Left kidney (tissue), 2 donors: ENCODE results near the gene TSFM. TPM values are rescaled to one million over a fixed set of nuclear protein-coding genes. Genes with fewer than 3 reads are reported as not detected.

Experiments used
- DNase-seq: peaks from one replicate; pipeline ENCODE4 v3.0.0-alpha.2; 2013
- polyA plus RNA-seq: library from polyadenylated mRNA; unstranded; fragments of 120-200 nt; gene quantifications from one replicate; pipeline ENCODE4 v1.2.1, GENCODE V29; 2013; ENCODE audit not compliant: insufficient read length

TSFM gene
- polyA plus RNA-seq, 1 donor = 46.3 TPM

DNA sequence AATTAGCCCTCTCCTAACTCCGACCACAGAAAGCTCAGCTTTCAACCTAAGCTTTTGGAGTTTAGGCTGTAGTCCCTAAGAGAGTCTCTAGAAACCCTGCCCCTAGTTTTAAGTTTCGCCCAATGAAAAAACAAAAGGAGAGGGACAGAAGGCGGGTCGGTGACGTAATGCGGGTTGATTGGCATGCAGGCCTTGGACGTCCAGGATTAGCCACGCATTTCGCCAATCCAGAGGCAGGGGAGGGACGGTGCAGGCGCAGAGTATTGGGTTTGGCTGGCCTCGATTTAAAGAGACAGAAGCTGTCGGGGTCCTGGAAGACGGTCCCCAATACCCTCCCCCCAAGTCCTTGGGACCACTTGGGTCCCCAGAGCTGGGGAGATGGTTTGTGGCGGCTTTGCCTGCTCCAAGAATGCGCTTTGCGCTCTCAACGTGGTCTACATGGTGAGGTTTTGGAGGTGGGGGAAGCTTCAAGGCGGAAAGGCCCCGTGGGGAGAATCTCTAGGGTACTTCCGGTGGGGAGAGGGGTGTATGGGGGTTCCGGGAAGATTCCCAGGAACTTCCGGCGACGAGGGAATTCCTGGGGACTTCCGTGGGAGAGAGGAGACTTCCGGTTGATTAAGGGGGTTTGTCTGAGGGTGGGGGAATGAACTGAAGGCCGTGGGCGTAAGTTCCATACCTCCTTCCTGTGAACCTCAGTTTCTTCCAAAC is 37.7 kb upstream of the TSFM start, which contains the start of gene TSPAN31:
TSS of gene TSPAN31 (plus strand) at position 263 of the 708 bp plus-strand sequence. CDS start at position 379, 116 bp downstream.
- DNase-seq = peak; percentile 98

DNA sequence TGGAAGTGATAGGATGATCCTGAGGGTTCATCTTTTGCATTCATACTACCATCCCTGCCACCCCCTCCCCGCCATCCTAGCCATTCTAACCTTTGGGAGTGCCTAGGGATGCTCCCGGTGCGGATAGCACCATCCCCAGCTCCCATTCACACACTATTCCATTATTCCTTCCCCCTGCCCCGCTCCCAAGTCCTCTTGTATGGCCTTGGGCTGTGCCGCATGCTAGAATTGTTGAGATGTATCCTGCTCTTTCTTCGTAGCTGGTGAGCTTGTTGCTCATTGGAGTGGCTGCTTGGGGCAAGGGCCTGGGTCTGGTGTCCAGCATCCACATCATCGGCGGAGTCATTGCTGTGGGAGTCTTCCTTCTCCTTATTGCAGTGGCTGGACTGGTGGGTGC is 37.1 kb upstream of the TSFM start:
- no peak for DNase-seq

DNA sequence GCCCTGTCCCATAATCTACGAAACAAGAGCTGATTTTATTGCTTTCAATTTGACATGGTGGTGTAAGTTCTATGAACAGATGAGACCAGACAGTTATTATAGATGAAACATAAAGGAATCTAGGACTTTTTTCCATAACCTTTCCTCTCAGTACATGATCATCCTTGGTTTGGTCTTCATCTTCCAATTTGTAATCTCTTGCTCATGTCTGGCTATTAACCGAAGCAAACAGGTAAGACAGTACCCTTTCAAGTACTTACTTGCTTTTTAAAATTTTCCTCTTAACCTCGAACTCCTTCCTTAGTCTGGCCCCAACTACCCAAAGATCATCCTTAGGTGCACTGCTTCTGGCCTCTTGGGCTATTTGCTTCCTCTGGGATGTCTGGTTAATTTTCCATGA is 36.6 kb upstream of the TSFM start:
- no peak for DNase-seq

DNA sequence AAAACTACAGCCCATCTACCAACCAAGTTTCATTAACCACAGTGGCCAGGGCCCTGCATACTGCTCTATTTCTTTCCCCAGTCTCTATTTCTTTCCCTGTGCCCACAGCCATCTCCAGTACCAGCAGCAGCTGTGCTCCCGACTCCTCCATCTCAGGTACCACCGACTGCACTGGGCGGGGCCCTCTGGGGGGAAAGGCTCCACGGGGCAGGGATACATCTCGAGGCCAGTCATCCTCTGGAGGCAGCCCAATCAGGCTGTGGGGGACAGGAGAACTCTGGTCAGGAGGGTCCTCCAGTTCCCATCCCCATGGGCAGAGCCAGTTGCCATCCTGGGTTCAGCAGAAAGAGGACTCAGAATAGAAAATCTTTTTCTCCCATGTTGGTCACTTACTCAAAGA is 33.5 kb upstream of the TSFM start:
- DNase-seq = no peak

DNA sequence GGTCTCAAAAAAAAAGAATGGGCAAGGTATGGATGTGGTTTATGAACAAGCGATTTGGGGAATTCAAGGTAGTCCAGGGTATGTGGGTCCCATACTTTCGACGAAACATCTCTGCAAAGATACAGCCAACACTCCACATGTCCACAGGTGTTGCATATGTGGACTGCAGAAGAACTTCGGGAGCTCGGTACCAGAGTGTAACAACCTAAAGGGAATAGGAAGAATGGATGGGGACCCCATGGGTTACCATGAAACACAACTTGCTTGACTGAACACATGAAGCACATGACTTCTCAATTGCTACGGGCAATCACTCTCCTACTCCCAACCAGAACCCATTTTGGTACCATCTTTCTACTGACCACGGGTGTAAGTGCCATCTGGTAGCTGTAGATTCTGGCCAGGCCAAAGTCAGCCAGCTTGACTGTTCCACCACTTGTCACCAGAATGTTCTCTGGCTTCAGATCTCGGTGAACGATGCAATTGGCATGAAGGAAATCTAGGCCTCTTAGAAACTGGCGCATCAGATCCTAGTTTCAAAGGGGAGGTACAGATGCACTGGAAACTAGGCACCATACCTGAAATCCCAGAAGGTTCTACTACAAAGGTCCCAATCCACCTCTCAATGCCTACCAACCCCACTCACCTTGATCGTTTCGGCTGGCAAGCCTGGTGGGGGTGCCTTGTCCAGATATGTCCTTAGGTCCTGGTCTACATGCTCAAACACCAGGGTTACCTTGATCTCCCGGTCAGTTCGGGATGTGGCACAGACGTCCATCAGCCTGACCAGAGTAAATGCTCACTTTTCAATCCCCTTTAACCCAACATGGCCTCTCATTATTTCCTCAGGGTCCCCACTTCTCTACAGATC is 31.8 kb upstream of the TSFM start:
- DNase-seq = no peak

DNA sequence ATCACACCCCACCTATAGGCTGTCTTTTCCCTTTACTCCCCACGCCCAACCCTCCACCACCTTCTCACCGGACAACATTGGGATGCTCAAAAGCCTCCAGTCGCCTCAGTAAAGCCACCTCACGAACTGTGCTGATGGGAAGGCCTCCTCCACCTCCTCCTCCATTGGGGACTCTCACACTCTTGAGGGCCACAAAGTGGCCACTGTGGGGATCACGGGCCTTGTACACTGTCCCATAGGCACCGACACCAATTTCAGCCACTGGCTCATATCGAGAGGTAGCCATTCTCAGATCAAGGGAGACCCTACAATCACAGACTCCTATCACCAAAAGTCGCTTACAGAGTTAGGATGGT is 31.2 kb upstream of the TSFM start:
- DNase-seq = no peak

DNA sequence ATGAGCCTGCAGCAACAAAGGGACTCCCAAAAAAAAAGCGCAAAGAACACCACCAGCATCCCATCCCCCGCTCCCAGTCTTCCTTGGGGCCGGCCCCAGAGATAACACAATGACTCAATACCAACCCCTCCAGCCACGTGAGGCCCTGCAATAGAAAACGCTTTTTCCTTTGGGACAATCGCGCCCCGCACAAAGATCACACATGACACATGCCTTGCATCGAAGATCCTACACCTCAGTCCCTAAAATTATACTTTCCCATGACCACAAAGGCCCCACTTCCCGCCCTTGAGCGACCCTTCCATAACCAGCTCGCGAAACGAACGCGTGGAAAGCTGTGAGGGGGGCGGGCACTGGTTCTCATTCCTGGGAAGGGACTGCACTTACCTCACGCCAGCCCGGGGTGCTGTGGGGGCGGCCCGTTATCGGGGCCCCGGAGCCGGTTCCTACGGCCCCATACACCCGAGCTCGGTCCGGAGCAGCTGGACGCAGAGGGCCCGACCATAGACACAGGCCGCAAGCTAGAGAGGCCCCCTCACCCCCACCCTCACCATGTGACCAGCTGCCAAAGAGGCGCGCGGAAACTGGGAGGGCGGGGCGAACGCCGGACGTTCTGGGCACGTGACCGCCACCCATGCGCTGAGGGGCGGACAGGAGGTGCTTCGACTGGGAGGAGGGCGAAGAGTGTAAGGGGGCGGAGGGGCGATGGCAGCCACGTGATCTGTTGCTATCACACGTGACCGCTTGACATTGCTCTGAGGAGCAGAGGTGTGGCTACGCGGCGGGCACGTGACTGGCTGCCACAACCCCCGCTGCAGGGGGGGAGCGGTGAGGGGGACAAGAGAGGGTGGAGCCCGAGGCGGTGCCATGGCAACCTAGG is 30.6 kb upstream of the TSFM start, which contains the start of gene CDK4:
TSS of gene CDK4 (minus strand) at position 523 of the 880 bp plus-strand sequence. CDS start 593 bp downstream, outside the sequence.
- DNase-seq = peak; percentile 98

DNA sequence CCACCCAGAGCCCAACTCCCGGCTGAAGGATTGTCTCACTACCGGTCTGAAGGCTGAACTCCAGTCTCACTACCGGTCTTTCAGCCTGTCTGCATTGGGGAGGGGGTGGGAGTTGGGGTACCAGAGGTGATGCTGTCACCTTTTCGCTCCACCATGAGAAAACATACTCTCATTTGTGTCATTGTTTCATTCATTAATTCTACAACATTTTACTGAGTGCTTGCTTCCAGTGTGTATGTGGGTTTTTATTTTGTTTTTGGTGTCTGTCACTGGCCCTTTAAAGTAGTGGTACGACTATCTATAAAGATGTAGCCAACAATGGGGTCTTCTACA is 30.0 kb upstream of the TSFM start:
- no peak for DNase-seq

DNA sequence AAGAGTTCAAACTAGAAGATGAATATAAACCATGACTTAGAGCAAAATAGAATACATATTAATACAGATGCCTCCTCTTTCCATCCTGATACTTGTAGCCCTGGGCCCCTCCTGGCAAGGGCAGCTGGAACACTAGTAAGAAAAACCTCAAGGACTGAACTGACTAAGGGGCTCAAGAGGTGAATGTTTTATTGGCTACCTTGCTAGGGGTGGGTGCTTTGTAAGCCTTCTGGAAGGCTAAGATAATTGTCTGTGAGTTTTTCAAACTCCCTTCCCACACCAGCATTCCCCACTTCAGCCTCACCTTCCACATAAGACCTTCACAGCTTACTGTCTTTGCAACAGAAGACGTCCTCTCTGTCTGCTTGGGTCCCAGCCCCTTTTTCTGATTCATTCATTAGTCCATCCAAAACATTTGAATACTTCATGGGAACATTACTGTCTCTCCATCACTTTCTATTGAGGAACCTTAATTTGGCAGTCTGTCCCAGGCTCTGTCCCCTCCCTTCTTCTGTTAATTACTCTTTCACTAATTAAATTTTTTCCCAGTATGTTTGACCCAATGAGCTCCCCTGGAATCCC is 28.7 kb upstream of the TSFM start:
- no peak for DNase-seq

DNA sequence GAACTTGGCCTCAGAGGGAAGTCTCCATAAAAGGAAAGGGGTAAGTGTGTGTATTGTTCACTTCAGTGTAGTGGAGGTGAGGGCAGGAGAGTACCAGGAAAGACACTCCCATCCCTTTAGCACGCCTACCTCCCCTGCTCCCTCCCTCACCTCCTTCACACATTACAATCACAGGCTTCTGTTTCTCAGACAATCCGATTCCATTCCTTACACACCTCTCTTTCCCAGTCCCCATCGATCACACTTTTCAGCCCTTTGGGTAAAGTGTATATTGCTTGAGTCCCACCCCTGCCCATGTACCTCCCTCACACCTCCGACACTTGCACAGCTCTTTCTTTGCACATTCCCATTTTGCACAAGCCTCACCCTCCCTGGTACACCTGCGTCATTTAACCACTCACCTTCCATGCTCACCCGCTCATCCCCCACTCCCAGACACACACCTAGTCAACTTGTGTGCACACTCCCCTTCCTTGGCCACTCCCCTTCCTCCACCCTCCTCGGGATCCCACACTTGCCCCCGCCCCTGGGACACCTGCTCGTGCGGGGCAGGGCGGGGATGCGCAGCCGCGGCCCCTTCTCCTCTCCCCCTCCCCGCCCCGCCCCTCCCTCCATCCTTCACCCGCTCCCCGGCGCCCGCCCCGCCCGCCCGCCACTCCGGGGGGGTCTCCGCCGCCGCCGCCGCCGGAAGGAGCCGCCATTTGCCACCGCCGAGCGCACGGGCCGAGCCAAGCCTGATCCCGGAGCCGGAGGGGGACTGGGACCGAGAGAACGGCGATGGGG is 28.0 kb upstream of the TSFM start, which contains the start of gene MARCHF9:
TSS of gene MARCHF9 (plus strand) at position 693 of the 783 bp plus-strand sequence. CDS start 426 bp downstream, outside the sequence.
- no peak for DNase-seq

DNA sequence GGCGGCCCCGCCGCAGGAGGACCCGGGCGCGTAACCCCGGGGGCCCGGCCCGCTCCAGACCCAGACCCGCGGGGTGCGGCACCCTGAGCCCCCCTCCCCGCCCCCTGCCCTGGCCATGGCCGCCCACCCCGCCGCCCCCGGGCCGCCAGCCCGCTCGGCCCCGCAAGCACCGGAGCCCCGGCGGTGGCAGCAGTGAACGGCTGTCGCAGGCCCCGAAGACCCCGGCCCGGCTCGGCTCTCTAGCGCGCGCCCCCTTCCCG is 27.5 kb upstream of the TSFM start:
- no peak for DNase-seq

DNA sequence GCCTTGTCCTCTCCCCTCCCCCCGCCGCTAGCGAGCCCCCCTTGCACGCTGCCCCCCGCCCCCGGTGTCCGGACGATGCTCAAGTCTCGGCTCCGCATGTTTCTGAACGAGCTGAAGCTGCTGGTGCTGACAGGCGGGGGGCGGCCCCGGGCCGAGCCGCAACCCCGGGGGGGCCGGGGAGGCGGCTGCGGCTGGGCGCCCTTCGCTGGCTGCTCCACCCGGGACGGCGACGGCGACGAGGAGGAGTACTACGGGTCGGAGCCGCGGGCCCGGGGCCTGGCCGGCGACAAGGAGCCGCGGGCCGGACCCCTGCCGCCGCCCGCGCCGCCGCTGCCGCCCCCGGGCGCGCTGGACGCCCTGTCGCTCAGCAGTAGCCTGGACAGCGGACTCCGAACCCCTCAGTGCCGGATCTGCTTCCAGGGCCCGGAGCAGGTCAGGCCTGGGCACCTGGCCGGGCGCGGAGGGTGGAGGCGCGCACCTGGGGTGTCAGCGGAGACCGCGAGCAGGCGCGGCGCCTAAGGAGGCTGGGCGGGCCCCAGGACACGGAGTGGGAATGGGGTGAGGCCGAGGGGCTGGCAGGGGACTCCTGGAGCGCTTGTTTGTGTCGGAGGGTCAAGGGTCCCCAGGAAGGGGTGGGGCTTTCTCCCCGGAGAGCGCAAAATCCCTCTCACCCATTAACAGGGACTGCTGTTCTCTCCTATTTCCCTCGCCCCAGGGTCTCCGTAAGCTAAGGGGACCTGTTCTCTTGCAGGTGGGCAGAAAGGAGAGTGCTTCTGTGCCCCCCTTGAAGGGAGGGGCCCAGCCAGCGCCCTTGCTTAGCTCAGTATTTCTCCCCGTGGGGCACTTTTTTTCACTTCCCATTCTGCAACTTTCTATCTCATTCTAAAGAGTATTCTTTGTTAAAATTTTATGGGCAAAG is 26.9 kb upstream of the TSFM start:
- DNase-seq = no peak

DNA sequence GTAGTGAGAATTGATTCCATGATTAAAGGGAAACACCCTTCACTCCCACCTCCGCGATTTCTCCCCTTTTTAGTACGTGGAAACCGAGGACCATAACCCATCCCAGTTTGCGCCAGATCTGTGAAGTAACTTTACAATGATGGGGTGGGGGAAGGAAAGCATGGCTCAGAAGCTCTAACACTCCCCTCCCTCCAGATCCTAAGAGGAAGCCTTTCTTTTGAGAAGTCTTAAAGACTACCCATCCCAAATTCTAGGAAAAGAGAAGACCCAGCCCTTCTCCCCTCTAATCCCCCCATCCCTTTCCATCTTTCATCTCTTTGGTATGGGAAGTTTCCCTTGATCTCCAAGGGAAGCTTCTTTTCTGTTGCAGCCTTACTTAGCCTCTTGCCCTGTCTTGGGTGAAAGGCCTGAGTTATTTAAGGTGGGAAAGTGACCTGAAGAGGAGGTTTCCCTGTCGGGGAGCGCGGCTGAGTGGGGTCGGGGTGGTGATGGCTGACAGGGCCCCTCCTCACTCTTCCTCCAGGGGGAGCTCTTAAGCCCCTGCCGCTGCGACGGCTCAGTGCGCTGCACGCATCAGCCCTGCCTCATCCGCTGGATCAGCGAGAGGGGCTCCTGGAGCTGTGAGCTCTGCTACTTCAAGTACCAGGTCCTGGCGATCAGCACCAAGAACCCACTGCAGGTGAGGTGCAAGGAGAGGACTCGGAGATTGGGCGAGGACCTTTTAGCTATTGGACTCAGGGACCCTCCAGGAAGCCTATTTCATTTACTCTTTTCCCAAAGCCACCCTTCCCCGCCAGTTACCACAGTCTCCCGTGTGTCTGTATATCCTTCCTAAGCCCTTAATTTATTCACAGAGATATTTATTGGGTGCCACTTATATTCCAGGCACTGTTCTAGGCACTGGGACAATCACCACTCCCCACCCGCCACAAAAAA is 25.9 kb upstream of the TSFM start:
- no peak for DNase-seq

DNA sequence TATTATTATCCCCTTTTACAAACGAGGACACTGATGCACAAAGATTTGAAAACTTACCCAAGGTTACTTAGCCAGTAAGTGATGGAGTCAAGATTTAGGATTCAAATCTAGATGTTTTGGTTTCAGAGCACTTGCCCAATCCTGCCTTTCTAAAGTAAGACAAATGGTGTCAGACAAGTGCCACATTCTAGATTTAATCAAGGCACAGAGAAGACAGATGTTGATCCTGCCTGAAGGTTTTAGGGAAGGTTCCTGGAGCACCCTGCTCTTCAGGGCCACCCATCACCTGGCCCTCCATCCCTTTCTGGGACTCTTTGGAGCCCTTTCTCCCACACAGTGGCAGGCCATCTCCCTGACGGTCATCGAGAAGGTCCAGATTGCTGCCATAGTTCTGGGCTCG is 24.8 kb upstream of the TSFM start:
- no peak for DNase-seq

DNA sequence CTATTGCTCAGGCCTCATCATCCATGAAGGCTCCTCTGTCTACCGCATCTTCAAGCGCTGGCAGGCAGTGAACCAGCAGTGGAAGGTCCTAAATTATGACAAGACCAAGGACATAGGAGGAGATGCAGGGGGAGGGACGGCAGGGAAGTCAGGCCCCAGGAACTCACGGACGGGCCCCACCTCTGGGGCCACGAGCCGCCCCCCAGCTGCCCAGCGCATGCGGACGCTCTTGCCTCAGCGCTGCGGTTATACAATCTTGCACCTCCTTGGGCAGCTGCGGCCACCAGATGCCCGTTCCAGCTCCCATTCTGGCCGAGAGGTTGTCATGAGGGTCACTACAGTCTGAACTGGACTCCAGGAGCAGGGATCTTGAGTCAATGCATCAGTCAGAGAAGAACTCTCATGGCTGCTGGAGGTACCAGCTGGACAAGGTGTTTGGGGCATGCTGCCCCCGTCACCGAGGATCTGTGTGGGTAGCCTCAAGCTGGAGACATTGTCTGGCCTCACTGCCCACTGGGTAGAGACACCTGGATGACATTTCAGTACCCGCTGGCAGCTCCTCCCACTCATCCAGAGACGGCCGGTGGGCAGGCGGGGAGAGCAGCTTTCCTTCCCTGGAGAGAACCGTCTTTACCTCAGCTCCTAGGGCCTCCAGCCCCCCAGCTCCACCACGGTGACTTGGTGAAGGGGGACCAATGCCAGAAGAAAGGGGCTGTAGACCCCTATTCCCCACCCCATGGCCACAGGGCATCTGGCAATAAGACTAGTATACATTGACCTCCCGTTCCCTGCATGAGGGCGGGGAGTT is 23.8 kb upstream of the TSFM start:
- no peak for DNase-seq

DNA sequence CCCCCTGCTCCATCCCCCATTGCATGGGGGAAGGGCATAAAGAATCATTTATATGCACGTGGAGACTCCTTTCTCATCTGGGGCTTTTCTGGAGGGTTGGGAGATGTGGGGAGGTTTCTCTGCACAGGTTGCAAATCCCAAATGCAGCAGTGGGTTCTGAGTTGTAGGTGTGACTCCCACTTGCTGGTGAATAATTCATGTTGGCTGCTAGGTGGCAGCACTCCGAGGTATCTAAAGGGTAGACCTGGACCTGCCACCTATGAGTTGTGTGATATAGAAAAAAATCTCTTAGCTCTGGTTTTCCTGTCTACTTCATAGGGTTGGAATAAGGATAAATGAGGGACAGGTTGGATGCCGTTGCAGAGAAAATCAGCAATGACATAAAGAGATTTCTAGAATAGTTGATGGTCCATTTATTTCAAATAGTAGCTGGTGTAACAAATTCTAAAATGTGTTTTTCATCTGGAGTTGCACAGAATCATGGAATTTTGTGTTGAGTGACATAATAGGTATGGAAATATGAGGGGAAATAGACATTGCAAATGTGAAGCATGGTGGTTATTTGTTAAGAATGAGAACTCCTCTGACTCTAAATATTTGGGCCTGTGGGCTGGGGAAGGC is 23.1 kb upstream of the TSFM start:
- DNase-seq = no peak

DNA sequence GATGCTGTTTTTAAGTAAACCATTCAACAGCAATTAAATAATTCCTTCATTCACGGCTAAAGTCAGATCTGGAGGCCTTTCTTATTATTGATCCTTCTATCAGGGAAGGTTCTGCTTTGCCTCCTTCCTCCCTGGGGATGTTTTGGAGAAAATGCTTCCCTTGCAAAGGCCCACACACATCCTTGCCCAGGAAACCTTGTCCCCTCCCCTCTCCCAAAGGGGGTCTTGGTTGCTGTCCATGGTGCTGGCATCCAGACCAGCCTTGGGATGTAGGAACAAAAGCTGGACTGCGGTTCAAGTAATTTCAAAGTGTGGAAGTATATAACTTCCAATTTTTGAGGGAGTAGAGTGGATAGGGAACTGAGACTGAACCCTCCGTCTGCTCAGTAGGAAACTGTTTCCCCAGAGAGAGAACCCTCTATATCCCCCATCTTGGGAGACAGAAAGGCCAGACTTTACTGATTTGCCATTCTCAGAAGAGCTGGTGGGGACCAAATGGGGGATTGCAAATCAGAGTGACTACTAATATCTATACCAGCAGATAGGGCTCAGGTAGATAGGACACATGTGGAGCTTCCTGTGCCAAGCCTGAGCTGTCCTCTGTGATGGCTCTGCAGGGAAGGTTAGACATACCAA is 22.1 kb upstream of the TSFM start:
- no peak for DNase-seq
